ENCODE results near the gene CD151.

The CD151 gene

DNA sequence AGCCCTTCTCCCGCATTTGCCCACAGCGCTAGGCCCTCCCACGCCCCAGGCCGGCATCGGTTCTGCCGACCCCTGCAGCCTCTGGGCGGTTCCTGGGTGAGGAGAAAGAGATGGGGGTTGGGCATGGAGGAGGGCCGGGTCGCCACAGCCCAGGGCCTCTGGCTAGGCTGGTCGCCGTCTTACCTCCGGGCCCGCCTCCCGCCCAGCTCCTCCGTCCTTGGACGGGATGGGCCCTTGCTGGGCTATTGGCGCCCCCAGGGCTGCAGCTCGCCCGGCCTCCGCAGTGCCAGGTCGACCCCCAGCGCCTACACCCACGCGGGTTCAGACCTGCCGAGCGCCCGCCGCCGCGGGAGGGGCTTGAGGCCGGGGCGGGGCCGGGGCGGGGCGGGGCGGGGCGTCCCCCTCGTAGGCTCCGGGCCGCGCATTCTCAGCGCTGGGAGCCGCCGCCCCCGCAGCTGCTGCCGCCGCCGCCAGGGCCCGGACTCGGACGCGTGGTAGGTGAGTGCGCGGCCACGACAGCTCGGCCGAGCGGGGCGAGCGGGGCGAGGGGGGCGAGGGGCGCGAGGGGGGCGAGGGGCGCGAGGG, at the start of gene CD151:
Gene CD151 (plus strand): TSS at position 424 of the 585 bp plus-strand sequence. CDS start 3,118 bp downstream, outside the sequence.
- DNase-seq = no peak

- peak; percentile 66 to 76 for DNase-seq
Observed at GRCh38 chr11:783581-784015, 49.2 kb upstream of the CD151 start.

DNA sequence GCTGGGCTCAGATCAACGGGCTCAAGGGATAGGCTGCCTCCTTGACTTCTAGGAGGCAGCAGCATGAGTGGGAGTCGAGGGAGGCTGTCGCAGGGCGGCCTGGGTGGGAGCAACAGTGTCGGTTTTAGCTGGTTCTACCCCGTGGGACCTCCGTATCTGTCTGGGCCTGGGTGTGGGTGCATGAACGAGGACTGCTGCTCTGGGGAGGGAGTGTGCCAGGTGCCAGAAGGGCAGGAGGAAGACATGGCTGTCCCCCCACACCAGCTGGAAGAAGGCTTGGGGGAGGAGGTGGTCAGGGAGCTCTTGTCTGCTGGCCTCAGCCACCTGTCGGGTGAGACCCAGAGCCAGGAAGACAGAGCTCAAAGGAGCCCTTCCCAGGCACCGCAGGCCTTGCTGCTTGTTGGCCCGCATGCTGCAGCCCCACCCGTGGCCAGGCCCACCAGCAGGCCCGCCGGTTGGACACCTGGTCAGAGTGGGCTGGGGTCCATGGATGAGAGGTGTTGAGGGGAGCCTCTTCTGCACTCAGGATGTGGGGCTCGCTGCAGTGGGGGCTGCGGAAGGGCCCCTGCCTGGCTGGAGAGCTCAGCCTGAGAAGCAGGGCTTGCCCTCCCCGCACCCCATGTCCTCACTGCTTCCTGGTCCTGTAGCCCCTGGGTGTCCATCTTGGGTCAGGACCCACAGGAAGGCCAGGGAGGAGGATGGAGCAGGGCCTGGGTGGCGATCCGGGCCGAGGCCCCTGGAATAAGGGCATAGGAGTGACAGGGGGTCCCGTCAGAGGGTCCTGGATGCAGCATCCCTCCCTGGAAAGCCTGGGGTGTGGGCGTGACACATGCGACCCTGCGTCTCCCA, 46.3 kb upstream of the CD151 start:
- no peak for DNase-seq

DNA sequence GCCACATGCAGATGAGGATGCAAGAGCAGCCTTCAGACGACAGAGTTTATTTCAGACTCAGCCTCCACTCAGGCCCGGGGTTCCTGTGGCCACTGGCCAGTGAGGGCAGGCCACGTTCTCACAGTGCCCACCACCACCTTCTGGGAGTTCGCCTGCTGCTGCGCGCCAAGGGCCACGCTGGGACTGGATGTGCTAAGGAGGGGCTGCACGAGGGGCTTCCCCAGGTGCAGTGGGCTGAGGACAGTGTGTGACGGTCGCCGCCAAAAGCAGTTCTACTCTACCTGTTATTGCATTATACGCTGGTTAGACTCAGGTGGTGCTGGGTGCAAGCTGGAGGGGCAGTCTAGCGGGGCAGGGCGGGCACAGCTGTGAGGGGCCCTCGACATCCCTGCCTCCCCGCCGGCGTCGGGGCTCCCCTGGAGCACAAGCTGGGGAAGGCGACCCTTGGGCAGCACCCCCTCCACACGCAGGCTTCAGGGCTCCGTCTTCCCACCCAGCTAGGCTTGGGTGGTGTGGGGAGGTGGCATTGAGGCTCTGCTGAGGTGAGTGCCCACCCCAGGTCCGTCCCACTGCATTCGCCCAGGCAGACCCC, 45.6 kb upstream of the CD151 start:
- DNase-seq = no peak

DNA sequence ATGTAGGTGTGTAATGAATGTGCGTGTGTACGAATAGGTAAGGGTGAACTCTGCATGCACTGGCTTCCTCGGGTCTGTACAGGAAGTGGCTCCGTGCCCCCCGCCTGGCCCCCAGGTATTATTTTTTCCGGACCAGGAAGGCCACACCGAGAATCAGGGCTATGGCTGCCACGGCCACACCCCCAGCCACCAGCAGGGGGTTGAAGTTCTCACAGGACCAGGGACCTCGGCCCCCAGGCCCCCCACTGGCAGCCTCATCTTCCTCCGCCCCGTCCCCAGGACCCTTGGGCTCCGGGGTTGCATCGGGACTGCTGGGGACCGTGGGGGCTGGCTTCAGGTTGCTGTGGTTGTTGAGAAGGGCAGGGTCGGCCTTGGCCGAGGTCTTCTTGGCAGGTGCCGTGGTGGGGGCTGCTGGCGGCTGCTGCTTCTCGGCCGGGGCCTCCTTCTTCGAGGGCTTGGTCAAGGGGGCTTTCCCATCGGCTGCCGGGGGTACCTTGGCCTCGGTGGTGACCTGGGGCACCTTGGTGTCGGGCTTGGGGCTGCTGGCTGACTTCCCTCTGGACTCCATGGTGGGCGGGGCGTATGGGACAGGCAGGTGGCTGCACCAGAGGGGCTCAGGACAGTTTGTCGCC, 44.6 kb upstream of the CD151 start:
- DNase-seq = no peak

DNA sequence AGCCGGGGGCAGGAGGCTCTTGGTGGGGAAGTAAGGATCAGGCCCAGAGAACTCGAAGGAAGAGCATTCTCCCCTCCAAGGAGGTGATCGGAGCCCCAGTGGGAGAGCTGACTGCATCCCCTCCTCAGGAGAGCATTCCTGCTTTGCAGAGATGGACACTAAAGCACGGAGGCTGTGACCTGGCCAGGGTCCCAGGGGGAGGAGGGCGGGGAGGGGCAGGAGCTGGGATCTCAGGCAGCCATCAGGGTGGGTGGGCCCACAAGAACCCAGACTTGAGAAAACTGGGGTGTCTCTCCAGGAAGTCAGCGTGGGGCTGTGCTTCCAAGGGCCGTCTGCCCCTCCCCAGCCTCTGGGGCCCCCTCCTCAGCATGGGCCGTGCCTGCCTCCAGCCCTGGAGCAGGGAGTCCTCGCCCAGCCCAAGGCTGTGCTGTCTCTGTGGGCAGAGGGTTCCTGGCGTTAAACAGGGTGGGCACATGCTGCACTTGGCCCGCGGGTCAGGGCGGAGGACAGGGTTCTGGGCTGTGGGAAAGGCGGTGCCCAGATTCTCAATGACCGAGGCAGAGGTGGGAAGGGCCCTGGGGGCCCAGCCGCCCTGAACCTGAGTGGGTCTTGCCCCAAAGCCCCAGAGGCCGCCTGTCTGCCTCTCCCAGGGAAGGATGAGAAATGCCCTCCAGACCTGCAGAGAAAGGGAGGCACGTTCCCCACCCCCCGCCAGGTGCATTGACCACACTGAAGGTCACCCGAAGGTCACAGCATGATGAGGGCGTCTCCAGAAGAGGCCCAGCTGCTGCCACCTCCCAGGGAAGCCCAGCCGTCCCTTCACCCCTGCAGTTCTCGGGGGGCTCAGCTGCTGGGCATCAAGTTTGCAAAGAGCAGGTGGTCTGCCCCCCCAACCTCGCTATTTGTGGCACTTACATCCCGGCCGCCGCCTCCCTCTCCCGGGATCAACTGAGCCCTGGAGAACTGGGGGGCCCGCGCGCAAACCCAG, 43.5 kb upstream of the CD151 start:
- no peak for DNase-seq

DNA sequence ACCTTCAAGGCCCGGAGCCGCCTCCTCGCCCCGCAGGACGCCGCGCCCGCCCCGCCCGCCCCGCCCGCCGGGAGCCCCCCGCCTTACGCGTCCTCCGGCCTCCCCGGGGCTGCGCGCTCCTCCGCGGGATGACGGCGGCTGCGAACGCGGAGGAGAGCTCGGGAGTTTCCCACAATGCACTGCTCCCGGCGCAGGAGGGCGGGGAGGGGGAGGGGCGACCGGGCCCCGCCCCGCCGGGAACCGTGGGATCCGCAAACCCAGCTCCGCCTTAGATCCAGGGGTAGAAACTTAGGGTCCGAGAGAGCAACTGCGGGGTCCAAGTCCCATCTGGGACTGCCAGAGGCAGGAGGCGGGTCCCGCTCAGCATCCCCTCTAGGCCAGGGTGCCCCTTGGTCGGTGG, 42.8 kb upstream of the CD151 start, which contains the start of gene CEND1:
Gene CEND1 (minus strand): TSS at position 148 of the 400 bp plus-strand sequence. CDS start 1,514 bp downstream, outside the sequence.
- peak; percentile 16 to 65 for DNase-seq

GRCh38 chr11:790721-791564, 41.8 kb upstream of the CD151 start:
- no peak for DNase-seq

DNA sequence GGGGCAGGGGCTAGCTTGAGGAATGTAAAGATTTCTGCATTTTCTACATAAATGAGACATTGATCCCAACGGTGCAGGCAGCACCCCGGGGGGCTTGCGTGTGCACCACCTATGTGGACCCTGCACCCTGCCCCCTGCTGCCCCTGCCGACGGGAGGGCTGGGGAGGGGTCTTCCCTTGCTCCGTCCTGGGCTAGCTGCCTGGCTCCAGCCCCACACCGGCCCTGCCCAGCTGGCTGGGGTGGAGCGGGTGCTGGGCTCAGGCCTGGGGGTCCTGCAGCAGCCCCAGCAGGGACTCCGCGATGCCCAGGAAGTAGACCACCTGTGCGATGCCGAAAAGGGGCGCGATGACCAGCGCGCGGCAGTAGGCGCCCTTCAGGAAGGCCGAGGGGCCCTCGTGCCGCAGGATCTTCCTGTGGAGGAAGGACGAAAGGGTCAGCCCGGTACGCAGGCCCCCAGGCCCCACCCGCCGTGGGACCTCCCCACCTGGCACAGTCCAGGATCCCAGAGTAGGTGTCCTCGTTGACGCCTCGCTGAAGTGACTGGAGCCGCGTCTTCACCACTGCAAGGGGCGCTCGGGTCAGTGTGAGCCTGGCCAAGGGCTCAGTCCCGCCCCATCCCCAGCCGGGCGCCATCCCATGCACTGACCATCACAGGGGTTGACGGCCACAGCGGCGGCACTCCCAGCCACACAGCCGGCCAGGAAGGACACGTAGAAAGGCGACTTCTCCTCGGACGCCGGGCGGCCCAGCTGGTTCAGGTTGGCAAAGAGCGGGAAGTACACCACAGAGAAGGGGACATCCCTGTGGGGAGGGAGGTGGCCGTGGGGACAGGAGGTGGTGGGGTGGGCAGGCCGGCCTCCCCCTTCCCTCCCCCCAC, 40.9 kb upstream of the CD151 start:
- no peak for DNase-seq

- DNase-seq = no peak
Observed at GRCh38 chr11:792535-792821, 40.3 kb upstream of the CD151 start.

- DNase-seq = no peak
Observed at GRCh38 chr11:792873-793272, 39.9 kb upstream of the CD151 start.

GRCh38 chr11:793556-793955, 39.2 kb upstream of the CD151 start:
- no peak for DNase-seq

GRCh38 chr11:794013-794765, 38.6 kb upstream of the CD151 start:
- DNase-seq = no peak

DNA sequence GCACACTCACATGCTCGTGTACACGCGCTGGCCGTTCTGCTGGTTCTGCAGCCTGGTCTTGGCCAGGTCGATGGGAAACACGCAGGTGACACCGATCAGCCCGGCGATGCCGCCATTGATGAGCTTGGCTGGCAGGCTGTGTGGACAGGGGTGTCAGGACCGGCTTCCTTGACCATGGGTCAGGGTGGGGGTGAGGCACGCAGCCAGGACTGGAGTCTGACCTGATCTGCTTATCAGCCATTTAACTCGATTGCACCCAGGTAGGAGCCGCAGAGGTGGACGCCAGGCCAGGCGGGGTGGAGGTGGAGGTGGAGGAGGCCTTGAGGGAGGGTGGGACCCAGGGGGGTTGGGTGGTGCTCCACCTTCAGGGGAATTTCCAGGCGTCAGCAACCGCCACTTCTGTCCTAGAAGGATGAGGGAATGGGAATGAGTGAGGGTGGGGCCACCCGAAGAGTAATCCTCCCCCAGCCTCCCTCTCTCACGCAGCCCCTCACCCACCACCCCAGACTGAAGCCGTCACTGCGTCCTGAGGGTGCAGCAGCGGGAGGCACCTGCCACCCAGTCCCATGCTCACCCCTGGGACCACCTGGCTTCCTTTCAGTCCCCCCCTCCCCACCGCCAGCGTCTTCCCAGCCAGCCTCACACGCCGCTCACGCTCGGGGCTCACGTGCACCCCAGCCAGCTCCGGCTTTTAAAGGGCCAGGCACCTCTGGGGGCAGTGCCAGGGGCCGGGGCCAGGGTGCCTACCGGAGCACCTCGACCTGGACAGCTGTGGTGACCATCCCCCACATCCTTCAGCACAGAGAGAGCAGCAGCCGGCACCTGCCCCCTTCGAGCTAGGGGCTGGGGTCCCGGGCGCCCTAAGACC, 37.8 kb upstream of the CD151 start:
- DNase-seq = no peak

DNA sequence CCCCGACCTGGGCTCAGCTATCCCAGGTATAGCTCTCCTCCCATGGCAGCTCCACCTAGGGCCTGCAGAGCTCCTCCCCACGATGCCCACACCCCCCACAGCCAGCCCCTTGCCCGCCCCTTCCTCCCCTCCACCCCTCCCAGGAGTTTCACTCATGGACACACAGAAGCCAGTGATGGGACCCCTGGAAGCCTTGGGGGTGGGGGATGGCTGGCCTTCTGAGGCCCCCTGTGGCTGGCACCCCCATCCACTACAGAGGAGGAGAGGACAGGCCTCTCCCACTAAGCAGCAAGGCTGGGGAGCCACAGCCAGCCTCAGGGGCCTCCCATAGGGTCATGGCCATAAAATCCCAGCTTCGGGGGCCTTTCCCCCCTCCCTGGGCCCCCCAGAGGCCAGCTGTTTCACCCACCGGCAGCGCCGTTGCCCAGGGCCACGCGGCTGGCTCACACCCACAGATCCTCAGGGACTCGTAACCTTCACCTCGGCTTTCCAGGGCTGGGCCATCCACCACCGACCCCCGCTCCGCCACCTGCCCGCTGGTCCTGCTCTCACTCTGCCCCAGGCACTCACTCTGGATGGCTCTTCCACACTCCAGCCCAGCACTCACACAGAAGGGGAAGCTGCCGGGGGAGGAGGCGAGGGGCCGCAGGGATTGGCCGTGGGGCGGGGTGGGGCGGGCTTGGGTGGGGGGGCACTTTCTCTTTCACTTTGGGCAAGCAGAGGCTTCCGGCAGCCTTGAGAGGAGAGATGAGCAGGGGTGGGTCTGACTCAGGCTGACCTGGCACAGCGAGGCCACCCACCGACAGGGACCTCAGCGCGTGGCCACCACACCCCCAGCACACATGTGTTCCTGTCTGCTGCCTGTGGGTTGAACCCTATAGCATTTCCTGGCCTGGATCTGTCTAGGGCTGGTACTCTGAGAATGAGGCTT, 36.9 kb upstream of the CD151 start:
- DNase-seq = peak; percentile 27 to 38

- DNase-seq = no peak
Observed at GRCh38 chr11:796565-797295, 36.0 kb upstream of the CD151 start.
